HCEC 1CT (cell line): ENCODE data around the gene IQGAP3.

Experiments
- DNase-seq: peaks from one replicate; pipeline ENCODE4 v3.0.0-alpha.2; 2017

IQGAP3 gene

DNA sequence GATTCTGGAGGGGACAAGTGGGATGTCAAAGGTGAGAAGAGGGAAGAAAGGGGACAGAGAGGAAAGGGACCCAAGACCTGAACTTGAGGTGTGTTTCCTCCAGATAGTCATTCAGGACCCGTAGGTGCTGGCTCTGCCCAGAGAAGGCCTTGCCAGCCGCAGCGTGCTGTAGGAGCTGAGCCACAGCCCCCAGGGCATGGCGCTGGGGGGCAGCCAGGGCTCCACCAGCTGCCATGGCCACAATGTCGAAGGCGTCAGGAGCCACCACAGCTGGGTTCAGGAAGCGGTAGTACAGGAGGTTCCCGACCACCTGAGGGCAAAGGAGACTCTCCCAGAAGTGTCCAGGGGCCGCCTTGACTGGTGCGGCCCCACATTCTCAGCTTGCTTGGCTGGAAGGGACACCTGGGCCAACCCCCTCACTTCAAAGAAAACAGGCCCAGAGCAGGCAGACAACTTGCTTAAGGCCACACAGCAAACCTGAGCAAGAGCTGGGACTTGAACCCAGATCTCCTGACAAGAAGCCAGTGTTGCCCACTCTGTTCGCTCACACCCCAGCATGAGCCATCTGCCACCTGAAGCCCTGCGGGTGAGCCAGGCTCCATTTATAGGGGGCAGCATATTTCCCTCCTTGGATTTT, 37.8 kb downstream of the IQGAP3 start:
- no peak for DNase-seq

DNA sequence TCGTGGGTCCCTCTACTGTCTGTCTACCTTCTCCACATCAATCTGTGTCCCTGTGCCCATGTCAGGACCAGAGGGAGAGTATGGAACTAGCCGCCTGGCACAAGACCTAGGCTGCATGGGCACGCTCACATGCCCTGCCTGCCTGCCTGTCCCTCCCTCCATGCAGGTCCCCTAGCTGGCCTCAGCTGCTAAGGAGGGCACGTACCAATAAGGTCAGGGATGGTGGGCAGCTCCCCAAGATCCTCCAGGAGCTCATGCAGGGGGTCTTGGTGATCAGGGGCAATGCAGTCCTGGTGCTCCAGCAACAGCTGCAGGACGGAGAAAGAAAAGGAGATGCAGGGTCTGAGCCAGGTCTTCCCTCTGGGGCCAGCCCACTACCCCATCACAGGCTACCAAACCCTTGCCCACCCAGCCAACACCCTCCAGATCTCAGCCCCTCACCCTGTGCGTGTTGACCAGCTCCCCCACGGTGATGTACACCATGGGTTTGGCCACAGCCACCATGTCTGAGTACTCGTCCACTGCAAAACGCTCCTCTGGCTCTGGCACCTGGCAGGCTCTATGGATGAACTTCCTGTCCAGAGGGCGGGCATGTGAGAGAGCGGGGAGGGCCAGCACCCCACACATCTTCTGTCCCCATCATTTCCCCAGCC, 38.7 kb downstream of the IQGAP3 start:
- no peak for DNase-seq

- DNase-seq, result no peak
Measured at GRCh38 chr1:156532374-156532773, 40.0 kb downstream of the IQGAP3 start.

- no peak for DNase-seq
Measured at GRCh38 chr1:156530006-156530405, 42.4 kb downstream of the IQGAP3 start.

- DNase-seq, result no peak
Measured at GRCh38 chr1:156528875-156529425, 43.4 kb downstream of the IQGAP3 start.

DNA sequence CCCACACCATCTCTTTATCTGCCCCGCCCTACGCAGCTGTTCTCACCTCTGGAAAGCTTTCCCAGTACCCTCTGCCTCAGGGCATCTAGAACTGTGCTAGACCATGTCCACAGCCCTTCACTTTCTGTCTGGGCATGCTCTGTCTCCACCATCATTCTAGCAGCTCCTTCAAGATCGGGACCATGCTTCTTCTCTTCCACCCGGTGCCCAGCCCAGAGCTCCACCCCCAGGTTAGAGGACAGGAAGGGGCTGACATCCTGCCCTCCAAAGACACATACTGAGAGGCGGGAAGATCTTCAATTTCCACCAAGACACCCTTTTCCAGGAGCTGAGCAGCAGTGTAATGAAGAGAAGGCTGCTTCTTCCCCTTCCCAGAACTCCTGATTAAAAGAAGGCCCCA, 44.1 kb downstream of the IQGAP3 start:
- no peak for DNase-seq

DNA sequence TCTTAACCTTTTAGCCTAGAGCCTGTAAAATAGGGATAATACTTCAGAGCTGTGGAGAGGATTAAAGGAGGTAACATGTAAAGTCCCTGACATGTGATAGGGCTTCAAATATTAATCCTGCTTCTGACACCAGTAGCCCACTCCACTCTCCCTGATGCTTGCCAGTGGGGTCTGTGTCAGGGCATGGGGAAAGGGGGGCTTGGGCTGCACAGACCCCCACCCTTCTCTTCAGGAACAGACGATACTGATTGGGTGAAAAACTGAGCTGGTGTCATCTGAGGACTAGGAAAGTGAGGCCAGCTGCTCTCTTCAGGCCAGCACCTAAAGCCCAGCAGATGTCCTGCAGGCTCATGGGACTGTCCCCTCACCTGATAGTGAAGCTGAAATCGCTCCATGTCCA, 44.8 kb downstream of the IQGAP3 start:
- no peak for DNase-seq

DNA sequence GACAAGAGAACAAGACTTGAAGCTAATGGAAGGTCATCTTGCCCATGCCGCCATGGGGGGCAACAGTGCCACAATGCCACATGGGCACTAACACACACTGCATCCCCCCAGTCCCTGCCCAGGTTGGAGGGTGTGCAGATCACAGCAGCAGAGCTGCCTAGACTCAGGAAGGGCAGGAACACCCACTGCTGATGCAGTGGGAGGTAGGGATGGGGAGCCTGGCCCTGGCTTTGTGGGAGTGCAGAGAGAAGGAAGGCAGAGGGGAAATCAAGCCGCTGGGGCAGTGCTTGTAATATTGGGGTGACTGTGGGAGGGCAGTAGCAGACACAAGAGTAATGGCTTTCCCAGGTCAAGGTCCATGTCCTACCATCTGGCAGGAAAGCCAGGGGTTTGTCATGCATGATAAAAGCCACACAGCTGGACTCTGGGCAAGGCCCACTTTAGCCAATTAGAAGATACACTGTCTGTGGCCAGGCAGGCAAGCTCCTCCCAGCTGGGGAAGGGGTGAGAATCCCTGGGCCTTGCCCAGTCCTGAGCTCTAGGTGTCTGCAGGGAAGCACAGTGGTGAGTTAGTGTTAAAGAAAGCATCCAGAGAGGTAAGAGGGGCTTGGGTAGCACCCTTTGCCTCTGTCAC, 46.4 kb downstream of the IQGAP3 start:
- DNase-seq, result no peak

DNA sequence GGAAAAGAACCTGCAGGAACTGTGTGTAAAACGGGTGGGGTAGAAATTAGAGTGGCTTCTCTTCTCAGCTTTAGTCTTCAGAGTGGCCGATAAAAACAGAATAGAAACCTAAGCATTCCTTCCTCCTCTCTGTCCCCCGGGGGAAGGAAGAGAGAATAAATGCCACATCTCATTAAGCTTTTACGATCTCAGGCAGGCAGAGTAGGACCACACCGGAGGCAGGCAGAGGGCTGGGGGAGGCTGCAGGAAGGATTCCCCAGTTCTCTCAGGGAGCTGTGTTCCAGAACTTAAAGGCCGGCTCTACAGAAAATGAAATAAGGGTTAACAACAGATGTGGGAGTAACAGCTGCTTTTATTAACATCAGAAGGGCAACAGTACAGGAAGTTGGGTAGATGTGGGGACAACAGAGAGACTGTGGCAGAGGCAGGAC, 47.3 kb downstream of the IQGAP3 start:
- DNase-seq, result no peak

DNA sequence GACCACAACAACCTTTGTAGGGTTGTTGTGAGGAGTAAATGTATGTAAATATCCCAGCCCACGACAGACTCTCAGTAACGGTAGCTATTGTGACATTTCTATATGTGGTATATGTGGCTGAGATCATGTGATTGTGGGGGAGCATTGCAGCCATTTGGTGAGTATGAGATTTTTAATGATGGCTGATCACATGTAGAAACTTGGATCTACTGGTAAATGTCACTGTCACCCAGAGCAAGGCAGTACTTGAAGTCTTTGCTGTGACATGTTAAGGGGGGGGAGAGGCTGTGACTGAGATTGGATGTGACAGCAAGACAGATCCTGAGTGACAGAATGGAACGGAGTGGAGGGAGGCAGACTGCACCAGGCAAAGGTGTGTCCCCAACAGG, 47.9 kb downstream of the IQGAP3 start:
- DNase-seq, result no peak

DNA sequence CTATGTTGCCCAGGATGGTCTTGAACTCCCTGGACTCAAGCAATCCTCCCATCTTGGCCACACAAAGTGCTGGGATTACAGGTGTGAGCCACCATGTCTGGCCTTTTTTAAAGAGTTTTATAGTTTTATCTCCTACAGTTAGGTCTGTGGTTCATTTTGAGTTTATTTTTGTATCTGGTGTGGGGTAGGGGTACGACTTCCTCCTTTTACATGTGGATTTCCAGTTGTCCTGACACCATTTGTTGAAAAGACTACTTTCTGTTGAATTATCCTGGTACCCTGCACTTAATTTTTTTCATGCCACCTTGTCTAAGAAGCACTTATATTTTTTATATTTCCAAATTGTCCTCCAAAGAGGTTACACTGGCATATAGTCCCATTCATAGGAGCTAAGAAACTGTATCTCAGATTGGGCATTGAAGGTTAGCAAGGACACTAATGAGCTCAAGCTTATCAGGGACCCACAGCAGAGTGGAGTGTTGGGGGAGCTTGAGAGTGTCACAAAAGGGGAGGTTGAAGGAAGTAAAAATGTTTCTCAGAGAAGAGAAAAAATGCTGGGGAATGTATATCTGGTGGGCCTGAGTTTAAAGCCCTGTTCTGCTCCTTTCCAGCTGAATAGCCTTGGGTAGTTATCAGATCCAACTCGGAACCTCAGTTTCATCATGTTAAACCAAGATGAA, 48.4 kb downstream of the IQGAP3 start:
- DNase-seq, result no peak

- no peak for DNase-seq
Measured at GRCh38 chr1:156522443-156522970, 49.9 kb downstream of the IQGAP3 start.

DNA sequence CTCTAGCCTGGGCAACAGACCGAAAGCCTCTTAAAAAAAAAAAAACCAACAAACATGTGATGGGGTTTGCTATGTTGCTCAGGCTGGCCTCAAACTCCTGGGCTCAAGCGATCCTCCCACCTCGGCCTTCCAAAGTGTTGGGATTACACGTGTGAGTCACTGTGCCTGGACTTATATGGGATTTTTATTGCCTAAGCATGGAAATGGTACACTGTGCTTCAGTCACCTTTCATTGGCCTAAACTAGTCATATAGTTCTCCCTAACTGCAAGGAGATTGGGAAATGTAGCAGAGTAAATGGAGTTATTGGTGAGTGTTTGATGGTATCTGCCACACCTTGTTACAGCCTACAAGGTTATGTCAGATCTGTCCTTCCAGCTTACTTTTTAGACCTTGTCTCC, 54.6 kb downstream of the IQGAP3 start:
- DNase-seq, result peak; percentile 38

DNA sequence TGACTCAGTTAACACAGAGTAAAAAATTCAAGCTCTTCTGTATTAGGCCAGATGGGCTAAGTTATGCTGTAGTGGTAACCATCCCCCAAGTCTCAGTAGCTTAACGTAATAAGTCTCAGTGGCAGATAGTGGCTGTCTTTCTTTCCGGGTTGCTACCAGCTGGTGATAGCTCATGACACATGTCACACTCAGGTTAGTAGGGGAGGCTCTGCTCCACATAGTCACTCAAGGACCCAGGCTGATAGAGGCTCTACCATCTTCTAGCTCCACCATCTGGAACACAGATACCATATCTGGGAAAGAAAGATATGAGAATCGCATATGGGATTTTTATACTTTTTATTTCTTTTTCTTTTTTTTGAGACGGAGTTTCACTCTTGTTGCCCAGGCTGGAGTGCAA, 55.5 kb downstream of the IQGAP3 start:
- no peak for DNase-seq

GRCh38 chr1:156515956-156516355, 56.4 kb downstream of the IQGAP3 start:
- no peak for DNase-seq

DNA sequence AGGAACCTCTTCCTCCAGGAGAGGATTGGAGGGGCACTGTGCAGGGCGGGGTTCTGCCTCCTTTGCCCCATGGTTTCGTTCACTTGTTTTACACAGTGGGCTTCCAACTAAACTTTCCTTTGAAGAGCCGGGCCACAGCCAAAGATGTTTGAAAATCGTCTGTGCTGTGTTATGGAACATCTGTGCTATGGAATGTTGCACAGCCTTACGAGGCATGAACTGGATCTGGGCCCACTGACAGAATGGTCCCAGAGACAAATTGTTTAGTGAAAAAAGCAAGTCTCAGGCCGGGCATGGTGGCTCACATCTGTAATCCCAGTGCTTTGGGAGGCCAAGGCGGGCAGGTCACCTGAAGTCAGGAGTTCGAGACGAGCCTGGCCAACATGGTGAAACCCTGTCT, 59.2 kb downstream of the IQGAP3 start:
- no peak for DNase-seq

DNA sequence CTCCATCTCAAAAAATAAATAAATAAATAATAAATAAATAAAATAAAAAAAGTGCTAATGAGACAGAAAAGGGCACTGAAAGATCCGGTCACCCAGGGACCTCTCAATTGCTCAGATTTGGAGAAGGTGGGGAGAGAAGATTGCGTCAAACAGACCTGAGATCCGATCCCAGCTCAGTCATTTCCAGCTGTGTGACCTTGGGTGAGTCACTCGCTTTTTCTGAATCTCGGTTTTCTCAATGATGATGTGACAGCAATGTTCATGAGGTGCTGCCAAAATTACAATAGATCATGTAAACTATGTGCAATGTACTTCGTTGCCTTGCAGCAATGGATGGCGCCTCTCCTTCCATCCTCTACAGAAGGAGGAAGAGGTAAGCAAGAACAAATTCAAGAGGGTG, 60.7 kb downstream of the IQGAP3 start:
- peak; percentile 89 for DNase-seq

DNA sequence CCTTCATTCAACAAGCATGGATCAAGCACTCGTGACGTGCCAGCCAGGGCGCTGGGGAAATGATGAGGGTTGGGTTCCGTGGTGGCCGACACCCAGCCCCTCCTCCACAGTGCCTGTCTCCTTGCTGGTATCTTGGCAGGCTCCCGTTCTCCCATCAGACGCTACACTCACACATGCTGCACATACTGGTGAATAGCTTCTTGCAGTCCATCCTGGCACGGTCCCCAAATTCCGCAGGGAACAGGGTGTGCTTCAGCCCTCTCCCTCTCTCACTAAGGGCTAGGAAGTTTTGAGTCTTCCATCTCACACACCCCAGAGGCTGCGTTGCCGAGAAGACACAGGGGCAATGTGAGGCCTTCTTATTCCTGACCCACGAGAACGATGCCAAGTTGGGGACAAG, 61.7 kb downstream of the IQGAP3 start:
- peak; percentile 88 for DNase-seq

- no peak for DNase-seq
Measured at GRCh38 chr1:156509424-156510034, 62.8 kb downstream of the IQGAP3 start.

DNA sequence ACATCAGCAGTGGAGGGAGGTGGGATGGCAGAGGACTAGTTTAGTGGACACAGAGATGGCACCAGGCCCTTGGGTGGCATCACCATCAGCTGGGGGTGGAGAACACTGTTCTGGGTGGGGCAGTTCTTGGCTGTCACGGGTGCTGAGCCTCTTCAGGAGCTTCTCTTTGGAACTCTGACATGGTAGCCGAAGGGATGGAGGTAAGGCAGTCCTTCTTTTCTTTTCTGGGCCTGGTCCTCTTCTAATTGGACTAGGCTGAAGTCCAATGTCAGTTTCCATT, 63.5 kb downstream of the IQGAP3 start:
- no peak for DNase-seq

GRCh38 chr1:156508205-156508954, 64.0 kb downstream of the IQGAP3 start:
- peak; percentile 52 for DNase-seq

DNA sequence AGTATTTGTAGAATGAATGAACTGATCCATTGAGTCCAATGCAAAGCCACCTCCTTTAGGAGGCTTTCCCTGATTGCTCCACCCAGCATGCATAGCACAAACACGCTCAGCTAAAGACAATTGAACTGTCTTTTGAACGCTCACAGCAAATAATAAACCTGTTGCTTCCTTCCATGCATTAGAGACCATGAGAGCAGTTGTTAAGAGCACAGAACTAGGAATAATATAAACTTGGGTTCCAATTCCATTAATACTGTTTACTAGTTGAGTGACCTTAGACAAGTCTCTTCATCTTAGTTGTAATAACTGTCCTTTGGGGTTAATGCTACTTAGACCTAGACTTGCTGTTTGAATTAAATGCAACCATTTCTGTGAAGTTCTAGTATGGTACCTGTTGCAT, 65.9 kb downstream of the IQGAP3 start:
- DNase-seq, result no peak
